ENCODE measurements around the gene MARF1.
"Not testable (repeated sequence)": the region's sequence is repeated elsewhere in the genome, so short reads cannot be mapped to it uniquely, and the experiment has no call there.

DNA sequence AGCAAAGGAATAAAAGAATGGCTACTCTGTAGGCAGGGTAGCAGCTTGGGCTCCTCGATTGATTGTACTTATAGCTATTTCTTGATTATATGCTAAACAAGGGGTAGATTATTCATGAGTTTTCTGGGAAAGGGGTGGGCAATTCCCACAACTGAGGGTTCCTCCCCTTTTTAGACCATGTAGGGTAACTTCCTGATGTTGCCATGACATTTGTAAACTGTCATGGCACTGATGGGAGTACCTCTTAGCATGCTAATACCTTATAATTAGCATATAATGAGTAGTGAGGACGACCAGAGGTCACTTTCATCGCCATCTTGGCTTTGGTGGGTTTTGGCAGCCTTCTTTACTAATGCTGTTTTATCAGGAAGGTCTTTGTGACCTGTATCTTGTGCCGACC, 72.3 kb downstream of the MARF1 start:
- TF ChIP-seq MXI1 (IDR thresholded peaks at IDR 0.05; ENCODE audit: low read depth, low read length); SIN3A (IDR thresholded peaks at IDR 0.05; ENCODE audit: borderline replicate concordance in 2 of 2, control insufficient read depth in 1 of 2, low read depth in 2 of 2, low read length in 2 of 2); POLR2A (conservative IDR thresholded peaks at IDR 0.05); RBM15 (IDR thresholded peaks at IDR 0.05; ENCODE audit: insufficient read depth, low read length); MED1 (CRISPR knock-in tag; IDR thresholded peaks at IDR 0.05; ENCODE audit: borderline replicate concordance); PHF20 (IDR thresholded peaks at IDR 0.05; ENCODE audit: partially characterized antibody): not testable (repeated sequence)
- TF ChIP-seq, protein P1, sequence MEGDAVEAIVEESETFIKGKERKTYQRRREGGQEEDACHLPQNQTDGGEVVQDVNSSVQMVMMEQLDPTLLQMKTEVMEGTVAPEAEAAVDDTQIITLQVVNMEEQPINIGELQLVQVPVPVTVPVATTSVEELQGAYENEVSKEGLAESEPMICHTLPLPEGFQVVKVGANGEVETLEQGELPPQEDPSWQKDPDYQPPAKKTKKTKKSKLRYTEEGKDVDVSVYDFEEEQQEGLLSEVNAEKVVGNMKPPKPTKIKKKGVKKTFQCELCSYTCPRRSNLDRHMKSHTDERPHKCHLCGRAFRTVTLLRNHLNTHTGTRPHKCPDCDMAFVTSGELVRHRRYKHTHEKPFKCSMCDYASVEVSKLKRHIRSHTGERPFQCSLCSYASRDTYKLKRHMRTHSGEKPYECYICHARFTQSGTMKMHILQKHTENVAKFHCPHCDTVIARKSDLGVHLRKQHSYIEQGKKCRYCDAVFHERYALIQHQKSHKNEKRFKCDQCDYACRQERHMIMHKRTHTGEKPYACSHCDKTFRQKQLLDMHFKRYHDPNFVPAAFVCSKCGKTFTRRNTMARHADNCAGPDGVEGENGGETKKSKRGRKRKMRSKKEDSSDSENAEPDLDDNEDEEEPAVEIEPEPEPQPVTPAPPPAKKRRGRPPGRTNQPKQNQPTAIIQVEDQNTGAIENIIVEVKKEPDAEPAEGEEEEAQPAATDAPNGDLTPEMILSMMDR (IDR thresholded peaks at IDR 0.05 in 2 of 3, conservative IDR thresholded peaks at IDR 0.05 in 1 of 3; ENCODE audit: insufficient read depth in 2 of 3, low read depth in 1 of 3, low read length in 3 of 3) = not testable (repeated sequence)
